Trophoblast cell (in vitro differentiated cells and primary cell): Measurements from ENCODE around the gene CFAP46.

Source experiments
- DNase-seq, 2 donors: peaks; one replicate each; pipeline ENCODE4 v3.0.0-alpha.2; 2016
- H2AFZ ChIP-seq: 2 replicates; pipeline ENCODE4 v1.6.1; 2013; ENCODE audit warnings: low read length, moderate library complexity, mild to moderate bottlenecking; ENCODE audit not compliant: insufficient read depth, poor library complexity
- H2AK5ac ChIP-seq: 2 replicates; pipeline ENCODE4 v1.6.1; 2013; ENCODE audit warnings: mild to moderate bottlenecking, low read length
- H2BK120ac ChIP-seq: 2 replicates; pipeline ENCODE4 v1.6.1; 2013; ENCODE audit warnings: low read length, mild to moderate bottlenecking, moderate library complexity; ENCODE audit not compliant: insufficient read depth, poor library complexity
- H2BK12ac ChIP-seq: 2 replicates; pipeline ENCODE4 v1.6.1; 2013; ENCODE audit warnings: mild to moderate bottlenecking, low read length, moderate library complexity
- H2BK5ac ChIP-seq: 2 replicates; pipeline ENCODE4 v1.6.1; 2013; ENCODE audit warnings: low read length, low read depth, moderate library complexity, mild to moderate bottlenecking; ENCODE audit not compliant: poor library complexity
- H3K14ac ChIP-seq: 2 replicates; pipeline ENCODE4 v1.6.1; 2013; ENCODE audit warnings: mild to moderate bottlenecking, low read length
- H3K18ac ChIP-seq: 2 replicates; pipeline ENCODE4 v1.6.1; 2013; ENCODE audit warnings: mild to moderate bottlenecking, low read length
- H3K23ac ChIP-seq: 2 replicates; pipeline ENCODE4 v1.6.1; 2013; ENCODE audit warnings: low read length
- H3K27ac ChIP-seq: 2 replicates; pipeline ENCODE4 v1.5.1; 2013; ENCODE audit warnings: low read depth, mild to moderate bottlenecking, inconsistent platforms, low read length, moderate library complexity
- H3K27me3 ChIP-seq: 2 replicates; pipeline ENCODE4 v1.6.1; 2013; ENCODE audit warnings: inconsistent platforms, mild to moderate bottlenecking, low read length, moderate library complexity; ENCODE audit not compliant: insufficient read depth
- H3K36me3 ChIP-seq, 2 experiments: 1 replicate in 1 of 2; 2 replicates in 1 of 2; pipeline ENCODE4 v1.6.1; 2013; ENCODE audit warnings: low read length in 2 of 2, mild to moderate bottlenecking in 2 of 2, moderate library complexity in 1 of 2; ENCODE audit not compliant: insufficient read depth in 2 of 2, control insufficient read depth in 1 of 2
- H3K4ac ChIP-seq: 2 replicates; pipeline ENCODE4 v1.6.1; 2013; ENCODE audit warnings: low read depth, mild to moderate bottlenecking, low read length, moderate library complexity
- H3K4me1 ChIP-seq, 2 experiments: 1 replicate in 1 of 2; 2 replicates in 1 of 2; pipeline ENCODE4 v1.6.1; 2013; ENCODE audit warnings: low read length in 2 of 2, mild to moderate bottlenecking in 2 of 2, moderate library complexity in 1 of 2; ENCODE audit not compliant: insufficient read depth in 2 of 2, control insufficient read depth in 1 of 2
- H3K4me2 ChIP-seq: 2 replicates; pipeline ENCODE4 v1.6.1; 2013; ENCODE audit warnings: inconsistent platforms, mild to moderate bottlenecking, low read length, moderate library complexity
- H3K4me3 ChIP-seq: 2 replicates; pipeline ENCODE4 v1.5.1; 2013; ENCODE audit warnings: mild to moderate bottlenecking, low read depth, low read length, inconsistent platforms
- H3K79me1 ChIP-seq: one replicate; pipeline ENCODE4 v1.6.1; 2013; ENCODE audit warnings: low read length
- H3K79me2 ChIP-seq: 2 replicates; pipeline ENCODE4 v1.6.1; 2013; ENCODE audit warnings: low read length, mild to moderate bottlenecking; ENCODE audit not compliant: control insufficient read depth, insufficient read depth, poor library complexity
- H3K9ac ChIP-seq: 2 replicates; pipeline ENCODE4 v1.6.1; 2013; ENCODE audit warnings: mild to moderate bottlenecking, low read length
- H3K9me3 ChIP-seq: 2 replicates; pipeline ENCODE4 v1.6.1; 2013; ENCODE audit warnings: low read depth, mild to moderate bottlenecking, control low read depth, inconsistent platforms, low read length; ENCODE audit not compliant: insufficient read depth
- H4K12ac ChIP-seq: 2 replicates; pipeline ENCODE4 v1.6.1; 2013; ENCODE audit warnings: low read depth, mild to moderate bottlenecking, low read length, moderate library complexity
- H4K8ac ChIP-seq: 2 replicates; pipeline ENCODE4 v1.6.1; 2013; ENCODE audit warnings: low read depth, mild to moderate bottlenecking, low read length, moderate library complexity
- H4K91ac ChIP-seq: one replicate; pipeline ENCODE4 v1.6.1; 2013; ENCODE audit warnings: low read depth, mild to moderate bottlenecking, low read length, moderate library complexity
- WGBS: extraction: QIAGEN DNeasy Blood & Tissue Kit; methylation state at CpG from one replicate; pipeline ENCODE4 v1.1.7; 2013; ENCODE audit warnings: missing lambda C conversion rate; ENCODE audit not compliant: insufficient read length, insufficient coverage; ENCODE audit errors: extremely low coverage; 5-methylcytosine and 5-hydroxymethylcytosine counted together

Gene CFAP46

DNA sequence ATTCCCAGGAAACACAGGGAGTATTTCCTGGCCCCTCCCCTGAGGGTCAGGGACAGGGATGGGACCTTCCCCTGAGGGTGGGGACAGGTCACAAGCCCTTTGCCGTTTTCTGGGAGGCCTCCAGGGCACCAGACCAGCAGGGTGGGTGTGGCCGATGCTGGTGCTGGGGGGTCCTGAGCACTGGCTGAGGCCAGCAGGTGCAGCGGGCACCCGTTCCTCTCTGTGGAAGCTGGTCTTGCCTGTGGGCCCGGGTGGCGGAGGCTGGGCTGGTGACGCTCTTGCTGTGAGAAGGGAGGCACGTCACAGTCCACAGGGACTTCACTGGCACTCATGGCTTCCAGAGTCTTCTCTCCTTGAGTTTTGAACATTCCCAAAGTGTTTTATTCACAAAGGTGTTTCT, 44.2 kb upstream of the CFAP46 start:
- Histone ChIP-seq H2AK5ac (no peak overlapping the region), H4K12ac (no peak overlapping the region), H3K4me1 (peaks cover 7 to 9% of the 10 kb centered on the region in 2 experiments), H3K4me2 (no peak overlapping the region), H3K27ac (no peak overlapping the region), H3K18ac (no peak overlapping the region), H3K9ac (no peak overlapping the region), H2AFZ (no peak overlapping the region), H3K36me3 (no peaks in the 10 kb centered on the region), H2BK120ac (no peak overlapping the region), H3K9me3 (peaks cover 2% of the 10 kb centered on the region), H4K8ac (no peak overlapping the region), H3K4ac (no peak overlapping the region), H3K27me3 (no peaks in the 10 kb centered on the region), H2BK12ac (no peak overlapping the region), H3K79me1 (peaks cover 2% of the 10 kb centered on the region), H4K91ac (no peak overlapping the region), H3K79me2 (no peaks in the 10 kb centered on the region), H3K14ac (no peak overlapping the region), H3K23ac (no peak overlapping the region), H2BK5ac (no peak overlapping the region), H3K4me3 (no peak overlapping the region)
- no peak for DNase-seq
- WGBS, result no CpG with 5 or more reads among the region's 8 CpGs

DNA sequence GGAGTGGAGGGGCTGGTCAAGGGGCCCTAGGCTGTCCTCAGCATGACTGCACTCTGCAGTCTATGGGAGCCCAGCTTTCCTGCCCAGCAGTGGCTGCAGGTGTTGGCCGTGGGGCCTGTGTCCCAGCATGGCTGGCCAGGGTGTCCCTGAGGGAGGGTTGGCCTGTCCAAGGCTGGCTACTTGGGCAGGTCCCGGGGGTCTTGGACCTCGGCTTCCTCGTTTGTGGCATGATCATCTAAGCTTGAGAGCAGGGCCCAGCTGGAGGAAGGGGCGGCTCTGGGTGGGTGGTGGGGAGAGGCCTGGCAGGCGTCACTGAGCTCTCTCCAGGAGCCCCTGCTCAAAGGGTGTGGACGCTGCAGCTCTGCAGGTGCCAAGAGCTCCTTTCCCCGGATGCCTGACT, 43.7 kb upstream of the CFAP46 start:
- Histone ChIP-seq H2BK120ac (no peak overlapping the region), H3K14ac (no peak overlapping the region), H2BK12ac (no peak overlapping the region), H2AFZ (no peak overlapping the region), H3K9ac (no peak overlapping the region), H3K4me2 (no peak overlapping the region), H3K4me1 (peaks cover 7 to 9% of the 10 kb centered on the region in 2 experiments), H4K12ac (no peak overlapping the region), H3K36me3 (no peaks in the 10 kb centered on the region), H4K91ac (no peak overlapping the region), H3K4ac (no peak overlapping the region), H4K8ac (no peak overlapping the region), H3K23ac (no peak overlapping the region), H3K4me3 (no peak overlapping the region), H3K27me3 (no peaks in the 10 kb centered on the region), H3K79me1 (peaks cover 2% of the 10 kb centered on the region), H3K79me2 (no peaks in the 10 kb centered on the region), H3K27ac (no peak overlapping the region), H3K18ac (no peak overlapping the region), H2AK5ac (no peak overlapping the region), H3K9me3 (peaks cover 2% of the 10 kb centered on the region), H2BK5ac (no peak overlapping the region)
- no CpG with 5 or more reads among the region's 8 CpGs for WGBS
- DNase-seq, result no peak

DNA sequence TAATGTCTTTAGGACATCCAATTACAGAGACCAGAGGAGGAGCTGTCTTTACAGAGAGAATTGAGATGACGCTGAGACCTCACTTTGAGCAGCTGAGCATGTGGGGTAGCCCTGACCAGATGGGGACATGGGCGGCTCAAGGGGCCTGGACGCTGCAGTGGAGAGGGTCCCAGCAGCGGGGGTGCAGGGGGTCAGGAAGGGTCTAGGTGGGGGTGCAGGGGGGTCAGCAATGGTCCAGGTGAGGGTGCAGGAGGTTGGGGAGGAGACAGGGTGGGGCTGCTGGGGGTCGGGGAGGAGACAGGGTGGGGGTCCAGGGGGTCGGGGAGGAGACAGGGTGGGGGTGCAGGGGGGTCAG, 43.2 kb upstream of the CFAP46 start:
- H2AK5ac ChIP-seq, result no peak overlapping the region
- H3K79me1 ChIP-seq, result peaks cover 2% of the 10 kb centered on the region
- no peak for DNase-seq
- H3K23ac ChIP-seq, result no peak overlapping the region
- H3K79me2 ChIP-seq, result no peaks in the 10 kb centered on the region
- H3K9ac ChIP-seq, result no peak overlapping the region
- no peak overlapping the region for H4K12ac ChIP-seq
- peak overlapping the region; percentile 44 for H3K14ac ChIP-seq
- no peaks in the 10 kb centered on the region for H3K27me3 ChIP-seq
- H2BK120ac ChIP-seq, result no peak overlapping the region
- no peak overlapping the region for H4K91ac ChIP-seq
- no peak overlapping the region for H2BK12ac ChIP-seq
- no peak overlapping the region for H3K4me3 ChIP-seq
- H3K18ac ChIP-seq, result no peak overlapping the region
- H3K9me3 ChIP-seq, result peaks cover 2% of the 10 kb centered on the region
- H2AFZ ChIP-seq, result no peak overlapping the region
- no peak overlapping the region for H3K4me2 ChIP-seq
- H2BK5ac ChIP-seq, result no peak overlapping the region
- no peak overlapping the region for H3K4ac ChIP-seq
- no peak overlapping the region for H3K27ac ChIP-seq
- no peak overlapping the region for H4K8ac ChIP-seq
- H3K36me3 ChIP-seq, result no peaks in the 10 kb centered on the region
- WGBS, result no CpG with 5 or more reads among the region's 6 CpGs
- peaks cover 7 to 9% of the 10 kb centered on the region in 2 experiments for H3K4me1 ChIP-seq

DNA sequence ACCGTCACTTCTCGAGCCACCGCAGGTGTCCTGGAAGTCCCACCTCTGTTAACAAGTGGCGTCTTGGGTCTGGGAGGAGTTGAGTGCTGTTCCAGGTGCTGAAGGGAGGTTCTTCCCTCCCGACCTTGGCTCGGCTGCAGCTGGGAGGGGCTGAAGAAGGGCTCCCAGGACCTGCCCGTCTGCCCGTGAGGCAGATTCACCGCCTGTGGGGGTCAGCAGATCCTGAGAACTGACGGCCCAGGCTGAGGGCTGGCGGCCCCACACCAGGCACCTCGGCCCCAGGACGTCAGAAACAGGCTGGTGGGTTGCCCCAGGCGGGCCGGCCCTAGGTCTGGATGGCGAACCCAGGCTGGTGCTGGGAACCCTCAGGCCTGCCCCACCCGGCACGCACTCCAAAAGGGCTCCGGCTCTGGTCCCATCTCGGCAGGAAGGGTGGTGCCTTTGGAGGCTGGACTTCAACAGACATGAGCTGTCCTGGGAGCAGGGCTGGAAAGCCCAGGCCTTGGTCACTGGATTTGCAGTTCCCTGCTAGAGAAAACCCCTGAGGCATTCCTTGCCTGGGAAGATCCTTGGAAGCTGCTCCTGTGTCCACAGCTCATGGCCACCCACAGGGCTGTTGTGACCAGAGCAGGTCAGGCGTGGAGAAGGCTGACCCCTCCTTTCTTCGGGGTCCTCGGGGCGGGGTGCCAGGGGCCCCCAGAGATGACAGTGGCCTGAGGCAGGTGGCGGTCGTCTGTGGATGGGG, 42.6 kb upstream of the CFAP46 start:
- Histone ChIP-seq H2BK12ac (no peak overlapping the region), H3K4me3 (no peak overlapping the region), H2AFZ (no peak overlapping the region), H4K12ac (no peak overlapping the region), H2AK5ac (no peak overlapping the region), H3K36me3 (no peaks in the 10 kb centered on the region), H4K91ac (no peak overlapping the region), H2BK5ac (no peak overlapping the region), H3K9me3 (peaks cover 2% of the 10 kb centered on the region), H3K4ac (no peak overlapping the region), H3K9ac (no peak overlapping the region), H3K79me1 (peaks cover 2% of the 10 kb centered on the region), H3K23ac (no peak overlapping the region), H2BK120ac (no peak overlapping the region), H3K79me2 (no peaks in the 10 kb centered on the region), H4K8ac (no peak overlapping the region), H3K14ac (peak overlapping the region; percentile 44), H3K4me2 (peak overlapping the region; percentile 20), H3K18ac (no peak overlapping the region), H3K27me3 (no peaks in the 10 kb centered on the region), H3K4me1 (peaks cover 7 to 9% of the 10 kb centered on the region in 2 experiments), H3K27ac (peak overlapping the region; percentile 16)
- WGBS, result no CpG with 5 or more reads among the region's 26 CpGs
- peak in 1 of 2 donors; percentile 15 for DNase-seq
